HepG2 (cell line): ENCODE measurements around the gene CALY. TPM values are rescaled to one million over a fixed set of nuclear protein-coding genes. Genes with fewer than 3 reads are reported as not detected.

Experiments used
- CREM ChIP-seq, 2 experiments: sonication (generic) in 1 of 2; formaldehyde crosslinking in 1 of 2; IDR thresholded peaks; 2 replicates each; pipeline versions ENCODE4 v1.4.0 to v1.6.1; 2016 to 2020; ENCODE audit warnings: antibody characterized with exemption in 1 of 2, mild to moderate bottlenecking in 1 of 2, missing genetic modification reagents in 1 of 2
- KLF16 ChIP-seq, 2 experiments: sonication (generic) in 1 of 2; formaldehyde crosslinking in 1 of 2; IDR thresholded peaks; 2 replicates each; pipeline versions ENCODE4 v1.6.1 to v1.8.0; 2016 to 2023; ENCODE audit warnings: missing genetic modification reagents in 2 of 2, missing compliant biosample characterization in 1 of 2
- MED8 ChIP-seq: sonication (generic); formaldehyde crosslinking; IDR thresholded peaks from 2 replicates; pipeline ENCODE4 v1.8.1; 2023; ENCODE audit warnings: mild to moderate bottlenecking, missing genetic modification reagents; ENCODE audit not compliant: insufficient replicate concordance
- MEF2D ChIP-seq: sonication (generic); formaldehyde crosslinking; IDR thresholded peaks from 2 replicates; pipeline ENCODE4 v1.5.1; 2020; ENCODE audit warnings: mild to moderate bottlenecking, missing genetic modification reagents
- NFRKB ChIP-seq: fragments of 450-650 bp; IDR thresholded peaks from 2 replicates; pipeline ENCODE4 v1.6.1; 2017
- PITX1 ChIP-seq: sonication (generic); formaldehyde crosslinking; IDR thresholded peaks from 2 replicates; pipeline ENCODE4 v1.5.1; 2020; ENCODE audit warnings: mild to moderate bottlenecking, missing genetic modification reagents
- RARG ChIP-seq: sonication (generic); formaldehyde crosslinking; IDR thresholded peaks from 2 replicates; pipeline ENCODE4 v1.4.0; 2020; ENCODE audit warnings: low read depth, mild to moderate bottlenecking, missing genetic modification reagents
- SALL2 ChIP-seq: sonication (generic); formaldehyde crosslinking; IDR thresholded peaks from 2 replicates; pipeline ENCODE4 v1.8.1; 2023; ENCODE audit warnings: mild to moderate bottlenecking, missing genetic modification reagents, inconsistent platforms
- SP1 ChIP-seq, 2 experiments: fragments of 450-650 bp in 1 of 2; sonication (generic) in 1 of 2; formaldehyde crosslinking in 1 of 2; IDR thresholded peaks; 2 replicates each; pipeline versions ENCODE4 v1.4.0 to v1.6.1; 2016 to 2020; ENCODE audit warnings: missing genetic modification reagents in 1 of 2
- SRSF9 ChIP-seq: fragments of 200-400 bp; formaldehyde crosslinking; IDR thresholded peaks from 2 replicates; pipeline ENCODE4 v1.6.1; 2018; ENCODE audit warnings: borderline replicate concordance, mild to moderate bottlenecking, low read depth, low read length; ENCODE audit not compliant: insufficient read depth, poor library complexity, severe bottlenecking
- ZBTB7A ChIP-seq: sonication (generic); formaldehyde crosslinking; IDR thresholded peaks from 2 replicates; pipeline ENCODE4 v1.8.0; 2022; ENCODE audit warnings: mild to moderate bottlenecking, missing genetic modification reagents
- ZBTB8A ChIP-seq: sonication (generic); formaldehyde crosslinking; IDR thresholded peaks from 2 replicates; pipeline ENCODE4 v1.4.0; 2020; ENCODE audit warnings: mild to moderate bottlenecking, low read depth, missing genetic modification reagents, borderline replicate concordance
- ZFX ChIP-seq: sonication (generic); formaldehyde crosslinking; IDR thresholded peaks from 2 replicates; pipeline ENCODE4 v1.4.0; 2020; ENCODE audit warnings: mild to moderate bottlenecking, low read depth, missing genetic modification reagents, moderate library complexity
- ZNF616 ChIP-seq: sonication (generic); formaldehyde crosslinking; IDR thresholded peaks from 2 replicates; pipeline ENCODE4 v1.5.0; 2020; ENCODE audit warnings: low read depth, mild to moderate bottlenecking, missing genetic modification reagents
- ZNF644 ChIP-seq: IDR thresholded peaks from 2 replicates; pipeline ENCODE4 v1.6.1; 2016; ENCODE audit warnings: low read depth
- ZNF7 ChIP-seq: IDR thresholded peaks from 2 replicates; pipeline ENCODE4 v1.6.1; 2016; ENCODE audit warnings: missing biosample characterization, missing genetic modification reagents
- polyA plus RNA-seq, 8 experiments: library from polyadenylated mRNA; depleted of rRNA in 3 of 8; stranded (reverse) in 7 of 8; unstranded in 1 of 8; fragments of >200 nt; fragmentation: Illumina TruSeq in 4 of 8; extraction: Trizol in 4 of 8; gene quantifications; 2 replicates each; pipeline versions ENCODE4 v1.2.1 to v1.2.3, GENCODE V29; 2011 to 2016; ENCODE audit warnings: low read depth in 4 of 8, missing spikeins in 1 of 8, mixed read lengths in 1 of 8; ENCODE audit not compliant: insufficient read depth in 1 of 8
- total RNA-seq, 5 experiments: library from RNA; depleted of rRNA; stranded (reverse); fragments of >200 nt; fragmentation: Illumina TruSeq; extraction: Trizol; gene quantifications; 2 replicates each; pipeline ENCODE4 v1.2.3, GENCODE V29; 2016; ENCODE audit warnings: low read depth in 1 of 5
- TF ChIP-seq, protein P1 (sequence below): IDR thresholded peaks from 2 replicates; pipeline ENCODE4 v1.4.0; 2020; ENCODE audit warnings: mild to moderate bottlenecking, missing genetic modification reagents
- TF ChIP-seq, protein P2 (sequence below): IDR thresholded peaks from 2 replicates; pipeline ENCODE4 v1.6.1; 2016; ENCODE audit warnings: low read depth, borderline replicate concordance
- TF ChIP-seq, protein P3 (sequence below): sonication (generic); formaldehyde crosslinking; conservative IDR thresholded peaks from 2 replicates; pipeline ENCODE4 v1.4.0; 2020; ENCODE audit warnings: mild to moderate bottlenecking, missing genetic modification reagents, moderate library complexity

The CALY gene
- total and polyA plus RNA-seq, 2 of the 13 experiments (the other 11 are each of a cell fraction or from before 2014, with no cell fraction given), result 0.08 TPM; not detected in 1

DNA sequence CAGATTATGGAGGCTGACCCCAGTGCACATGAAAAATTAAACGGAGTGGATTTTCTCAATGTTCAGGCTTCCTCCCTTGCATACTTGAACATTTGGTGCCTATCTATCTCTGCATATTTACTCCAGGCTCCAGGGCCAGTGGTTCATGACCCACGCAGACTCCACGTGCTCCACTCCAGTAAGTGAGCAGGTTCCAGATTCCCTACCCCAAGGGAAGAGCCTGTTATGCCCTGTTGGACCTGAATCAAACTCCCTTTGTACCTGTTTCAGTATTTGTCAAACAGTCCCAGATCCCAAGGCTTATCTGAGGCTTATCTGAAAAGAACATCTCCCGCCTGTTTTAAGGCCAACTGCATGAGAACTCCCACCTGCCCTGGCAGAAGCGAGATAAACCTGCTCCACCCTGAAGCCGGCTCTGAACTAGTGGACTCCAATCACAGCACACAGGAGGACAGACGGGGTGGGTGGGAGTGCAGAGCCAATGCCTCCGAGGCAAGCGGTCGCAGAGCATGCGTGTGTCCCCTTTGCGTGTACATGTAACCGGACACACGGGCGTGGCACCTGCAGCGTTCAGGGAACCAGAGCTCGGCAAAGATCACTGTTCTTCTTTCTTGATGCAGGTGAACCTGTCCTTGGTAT lies 23.4 kb upstream of the CALY start (continued):
- TF ChIP-seq ZFX (CRISPR knock-in tag), result 0 out of 2 replicates have a peak, but pooled peaks have one; percentile 31
- TF ChIP-seq ZNF7 (CRISPR knock-in tag), result no peak
- TF ChIP-seq, protein P1, sequence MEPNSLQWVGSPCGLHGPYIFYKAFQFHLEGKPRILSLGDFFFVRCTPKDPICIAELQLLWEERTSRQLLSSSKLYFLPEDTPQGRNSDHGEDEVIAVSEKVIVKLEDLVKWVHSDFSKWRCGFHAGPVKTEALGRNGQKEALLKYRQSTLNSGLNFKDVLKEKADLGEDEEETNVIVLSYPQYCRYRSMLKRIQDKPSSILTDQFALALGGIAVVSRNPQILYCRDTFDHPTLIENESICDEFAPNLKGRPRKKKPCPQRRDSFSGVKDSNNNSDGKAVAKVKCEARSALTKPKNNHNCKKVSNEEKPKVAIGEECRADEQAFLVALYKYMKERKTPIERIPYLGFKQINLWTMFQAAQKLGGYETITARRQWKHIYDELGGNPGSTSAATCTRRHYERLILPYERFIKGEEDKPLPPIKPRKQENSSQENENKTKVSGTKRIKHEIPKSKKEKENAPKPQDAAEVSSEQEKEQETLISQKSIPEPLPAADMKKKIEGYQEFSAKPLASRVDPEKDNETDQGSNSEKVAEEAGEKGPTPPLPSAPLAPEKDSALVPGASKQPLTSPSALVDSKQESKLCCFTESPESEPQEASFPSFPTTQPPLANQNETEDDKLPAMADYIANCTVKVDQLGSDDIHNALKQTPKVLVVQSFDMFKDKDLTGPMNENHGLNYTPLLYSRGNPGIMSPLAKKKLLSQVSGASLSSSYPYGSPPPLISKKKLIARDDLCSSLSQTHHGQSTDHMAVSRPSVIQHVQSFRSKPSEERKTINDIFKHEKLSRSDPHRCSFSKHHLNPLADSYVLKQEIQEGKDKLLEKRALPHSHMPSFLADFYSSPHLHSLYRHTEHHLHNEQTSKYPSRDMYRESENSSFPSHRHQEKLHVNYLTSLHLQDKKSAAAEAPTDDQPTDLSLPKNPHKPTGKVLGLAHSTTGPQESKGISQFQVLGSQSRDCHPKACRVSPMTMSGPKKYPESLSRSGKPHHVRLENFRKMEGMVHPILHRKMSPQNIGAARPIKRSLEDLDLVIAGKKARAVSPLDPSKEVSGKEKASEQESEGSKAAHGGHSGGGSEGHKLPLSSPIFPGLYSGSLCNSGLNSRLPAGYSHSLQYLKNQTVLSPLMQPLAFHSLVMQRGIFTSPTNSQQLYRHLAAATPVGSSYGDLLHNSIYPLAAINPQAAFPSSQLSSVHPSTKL, result no peak
- TF ChIP-seq CREM (IDR thresholded peaks at IDR 0.05), result 0 out of 2 replicates have a peak, but pooled peaks have one; percentile 45
- no peak for TF ChIP-seq CREM (CRISPR knock-in tag; IDR thresholded peaks at IDR 0.05)
- peak; percentile 51; the same call in 1 of the 2 replicates for TF ChIP-seq PITX1 (CRISPR knock-in tag)
- TF ChIP-seq SALL2 (CRISPR knock-in tag), result peak; percentile 30; the same call in 1 of the 2 replicates
- TF ChIP-seq ZBTB8A (CRISPR knock-in tag), result no peak
- TF ChIP-seq RARG, result no peak
- TF ChIP-seq ZNF644 (CRISPR knock-in tag), result peak; percentile 2; the same call in 1 of the 2 replicates
- TF ChIP-seq KLF16 (CRISPR knock-in tag; IDR thresholded peaks at IDR 0.05), result no peak
- no peak for TF ChIP-seq MEF2D (CRISPR knock-in tag)
- TF ChIP-seq, protein P2, sequence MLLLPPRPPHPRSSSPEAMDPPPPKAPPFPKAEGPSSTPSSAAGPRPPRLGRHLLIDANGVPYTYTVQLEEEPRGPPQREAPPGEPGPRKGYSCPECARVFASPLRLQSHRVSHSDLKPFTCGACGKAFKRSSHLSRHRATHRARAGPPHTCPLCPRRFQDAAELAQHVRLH (CRISPR knock-in tag), result no peak
- no peak for TF ChIP-seq ZNF616
- TF ChIP-seq, protein P3, sequence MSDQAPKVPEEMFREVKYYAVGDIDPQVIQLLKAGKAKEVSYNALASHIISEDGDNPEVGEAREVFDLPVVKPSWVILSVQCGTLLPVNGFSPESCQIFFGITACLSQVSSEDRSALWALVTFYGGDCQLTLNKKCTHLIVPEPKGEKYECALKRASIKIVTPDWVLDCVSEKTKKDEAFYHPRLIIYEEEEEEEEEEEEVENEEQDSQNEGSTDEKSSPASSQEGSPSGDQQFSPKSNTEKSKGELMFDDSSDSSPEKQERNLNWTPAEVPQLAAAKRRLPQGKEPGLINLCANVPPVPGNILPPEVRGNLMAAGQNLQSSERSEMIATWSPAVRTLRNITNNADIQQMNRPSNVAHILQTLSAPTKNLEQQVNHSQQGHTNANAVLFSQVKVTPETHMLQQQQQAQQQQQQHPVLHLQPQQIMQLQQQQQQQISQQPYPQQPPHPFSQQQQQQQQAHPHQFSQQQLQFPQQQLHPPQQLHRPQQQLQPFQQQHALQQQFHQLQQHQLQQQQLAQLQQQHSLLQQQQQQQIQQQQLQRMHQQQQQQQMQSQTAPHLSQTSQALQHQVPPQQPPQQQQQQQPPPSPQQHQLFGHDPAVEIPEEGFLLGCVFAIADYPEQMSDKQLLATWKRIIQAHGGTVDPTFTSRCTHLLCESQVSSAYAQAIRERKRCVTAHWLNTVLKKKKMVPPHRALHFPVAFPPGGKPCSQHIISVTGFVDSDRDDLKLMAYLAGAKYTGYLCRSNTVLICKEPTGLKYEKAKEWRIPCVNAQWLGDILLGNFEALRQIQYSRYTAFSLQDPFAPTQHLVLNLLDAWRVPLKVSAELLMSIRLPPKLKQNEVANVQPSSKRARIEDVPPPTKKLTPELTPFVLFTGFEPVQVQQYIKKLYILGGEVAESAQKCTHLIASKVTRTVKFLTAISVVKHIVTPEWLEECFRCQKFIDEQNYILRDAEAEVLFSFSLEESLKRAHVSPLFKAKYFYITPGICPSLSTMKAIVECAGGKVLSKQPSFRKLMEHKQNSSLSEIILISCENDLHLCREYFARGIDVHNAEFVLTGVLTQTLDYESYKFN (CRISPR knock-in tag), result peak; percentile 66
- no peak for TF ChIP-seq MED8 (CRISPR knock-in tag)
- TF ChIP-seq ZBTB7A (CRISPR knock-in tag), result peak; percentile 40; the same call in 1 of the 2 replicates
- no peak for TF ChIP-seq SP1 (IDR thresholded peaks at IDR 0.05)
- TF ChIP-seq SP1 (CRISPR knock-in tag; IDR thresholded peaks at IDR 0.05), result peak; percentile 4; the same call in 1 of the 2 replicates
- no peak for TF ChIP-seq NFRKB
- no peak for TF ChIP-seq SRSF9
